Endometrium (tissue), 2 donors: ENCODE measurements around the gene CCDC18.
"Not testable (repeated sequence)": the region's sequence is repeated elsewhere in the genome, so short reads cannot be mapped to it uniquely, and the experiment has no call there.

Source experiments
- FAIRE-seq: peaks from 2 replicates; lab custom pipeline; 2012; peaks lifted over from hg19 to GRCh38; lab: Jason Lieb, UNC
- donor health status: control.
- donor health status: control.

The CCDC18 gene

DNA sequence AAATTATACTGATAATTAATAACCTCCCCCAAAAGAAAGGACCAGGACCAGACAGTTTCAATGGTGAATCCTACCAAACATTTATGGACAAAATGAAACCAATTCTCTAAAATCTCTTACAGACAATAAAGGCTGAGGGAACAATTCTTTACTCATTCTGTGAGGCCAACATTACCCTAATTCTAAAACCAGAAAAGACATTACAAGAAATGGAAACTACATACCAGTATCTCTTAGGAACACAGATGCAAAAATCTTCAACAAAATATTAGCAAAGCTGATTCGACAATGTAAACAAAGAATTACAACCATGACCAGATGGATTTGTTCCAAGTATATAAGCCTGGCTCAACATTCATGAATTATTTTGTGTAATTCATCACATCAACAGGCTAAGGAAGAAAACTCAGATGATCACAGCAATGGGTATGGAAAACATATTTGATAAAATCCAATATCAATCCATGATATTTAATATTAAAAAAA lies 8.9 kb upstream of the CCDC18 start:
- no peak for FAIRE-seq

- FAIRE-seq, result no peak
Measured at GRCh38 chr1:93172778-93173177, 7.7 kb upstream of the CCDC18 start.

DNA sequence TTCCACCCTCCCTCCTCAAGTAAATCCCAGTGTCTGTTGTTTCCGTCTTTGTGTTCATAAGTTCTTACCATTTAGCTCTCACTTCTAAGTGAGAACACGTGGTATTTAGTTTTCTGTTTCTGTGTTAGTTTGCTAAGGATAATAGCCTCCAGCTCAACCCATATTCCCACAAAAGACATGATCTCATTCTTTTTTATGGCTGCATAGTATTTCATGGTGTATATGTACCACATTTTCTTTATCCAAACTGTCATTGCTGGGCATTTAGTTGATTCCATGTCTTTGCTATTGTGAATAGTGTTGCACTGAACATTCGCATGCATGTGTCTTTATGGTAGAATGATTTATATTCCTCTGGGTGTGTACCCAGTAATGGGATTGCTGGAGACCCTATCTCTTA lies 5.9 kb upstream of the CCDC18 start:
- not testable (repeated sequence) for FAIRE-seq

DNA sequence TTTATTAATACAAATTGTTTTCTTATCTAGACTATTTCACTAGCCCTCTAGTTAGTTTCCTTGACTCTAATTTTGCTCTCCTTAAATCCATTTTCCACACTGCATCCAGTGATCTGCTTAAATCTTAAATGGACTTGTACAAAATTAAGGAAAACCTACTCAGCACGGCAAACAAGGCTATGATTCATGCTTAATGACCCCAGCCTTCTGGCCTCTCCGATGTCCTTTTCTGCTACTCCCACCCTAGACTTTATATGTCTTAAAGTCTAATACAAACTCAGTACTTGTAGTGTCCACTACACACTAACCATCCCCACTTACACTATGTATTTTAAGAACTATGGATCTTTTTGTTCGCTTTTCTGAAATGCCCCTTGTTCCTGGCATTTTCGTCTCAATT lies 2.5 kb upstream of the CCDC18 start:
- FAIRE-seq, result no peak

DNA sequence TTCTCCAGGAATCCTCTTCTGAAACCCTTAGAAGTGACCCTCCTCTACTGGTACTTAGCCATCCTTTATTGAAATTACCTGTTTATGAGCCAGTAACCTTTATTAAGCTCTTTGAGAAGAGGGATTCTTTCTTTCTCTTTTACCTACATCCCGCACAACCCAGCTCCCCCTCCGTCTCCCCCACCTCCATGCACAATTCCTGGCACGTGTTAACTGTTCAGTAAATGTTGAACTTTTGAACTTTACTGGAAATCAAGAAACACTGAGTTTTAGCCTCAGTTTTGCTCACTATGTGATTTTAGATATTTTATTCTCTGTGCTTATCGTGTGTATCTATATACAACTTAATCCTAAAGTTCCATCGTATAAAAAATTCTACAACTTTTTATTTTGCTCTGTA lies 2.1 kb upstream of the CCDC18 start:
- no peak for FAIRE-seq

DNA sequence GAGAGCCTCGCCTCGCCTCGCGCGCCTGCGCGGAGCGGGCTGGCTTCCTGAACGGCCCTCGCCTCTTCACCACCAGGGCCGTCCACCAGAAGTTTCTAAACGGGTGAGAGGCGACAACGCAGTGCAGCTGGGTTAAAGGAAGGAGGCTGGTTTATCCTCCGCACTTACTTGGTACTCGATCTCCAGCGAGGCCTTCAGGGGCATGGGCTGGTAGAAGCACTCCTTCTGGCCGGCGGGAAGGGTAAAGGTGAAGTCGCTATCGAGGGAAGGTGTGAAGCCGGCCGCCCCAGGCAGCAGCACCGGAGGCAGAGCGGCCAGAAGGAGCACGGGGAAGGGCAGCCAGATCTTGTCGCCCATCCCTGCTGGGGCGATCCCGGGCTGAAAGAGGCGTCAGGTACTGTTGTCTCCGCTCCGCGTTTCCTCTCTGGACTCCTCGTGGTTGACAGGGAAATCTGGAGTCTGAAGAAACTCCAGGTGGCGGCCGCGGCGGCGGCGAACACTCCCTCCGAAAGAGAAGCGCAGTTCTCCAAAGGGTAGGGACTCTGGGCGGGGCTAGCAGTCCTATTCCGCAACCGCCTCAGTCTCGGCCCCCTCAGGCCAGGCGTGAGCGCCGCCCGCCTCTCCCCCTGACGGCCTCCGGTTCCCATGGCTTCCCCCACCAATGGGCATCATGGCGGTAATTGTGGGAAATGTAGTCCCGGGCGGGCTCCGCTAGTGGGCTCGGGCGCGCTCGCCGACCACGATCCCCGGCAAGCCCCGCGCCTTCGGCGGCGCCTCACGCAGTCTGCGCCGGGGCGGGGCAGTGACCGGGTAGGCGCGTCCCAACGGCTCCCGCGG lies 420 bp upstream of the CCDC18 start, which contains the start of gene TMED5:
Gene TMED5 (minus strand): TSS at position 528 of the 837 bp plus-strand sequence. CDS start 171 bp downstream, at position 357.
- peak; percentile 85 for FAIRE-seq

- no peak for FAIRE-seq
Measured at GRCh38 chr1:93186667-93187066, 6.1 kb downstream of the CCDC18 start.

- FAIRE-seq, result no peak
Measured at GRCh38 chr1:93190432-93190831, 9.9 kb downstream of the CCDC18 start.

- FAIRE-seq, result no peak
Measured at GRCh38 chr1:93194231-93194990, 13.9 kb downstream of the CCDC18 start.

- FAIRE-seq, result no peak
Measured at GRCh38 chr1:93196591-93196990, 16.1 kb downstream of the CCDC18 start.

DNA sequence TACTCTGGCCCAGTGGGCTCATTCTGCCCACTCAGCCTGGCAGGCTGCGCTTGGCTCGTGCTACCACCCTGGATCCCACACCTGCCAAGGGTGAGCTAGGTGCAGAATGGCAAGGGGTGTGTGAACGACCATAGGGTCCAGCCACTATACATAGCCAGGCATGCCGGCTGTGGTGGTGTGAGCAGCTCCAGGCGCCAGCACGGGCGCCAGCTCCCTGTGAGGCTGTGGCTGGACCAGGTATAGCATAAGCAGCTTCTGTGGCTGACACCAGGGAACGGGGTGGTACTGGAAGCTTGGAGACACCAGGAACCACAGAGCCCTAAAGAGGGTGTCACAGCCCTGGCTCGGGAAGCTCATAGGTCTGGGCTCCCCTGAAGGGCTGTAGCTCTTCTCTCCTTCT lies 18.6 kb downstream of the CCDC18 start:
- FAIRE-seq, result no peak

- FAIRE-seq, result no peak
Measured at GRCh38 chr1:93200086-93200620, 19.6 kb downstream of the CCDC18 start.

GRCh38 chr1:93200714-93201113 lies 20.2 kb downstream of the CCDC18 start:
- no peak for FAIRE-seq

DNA sequence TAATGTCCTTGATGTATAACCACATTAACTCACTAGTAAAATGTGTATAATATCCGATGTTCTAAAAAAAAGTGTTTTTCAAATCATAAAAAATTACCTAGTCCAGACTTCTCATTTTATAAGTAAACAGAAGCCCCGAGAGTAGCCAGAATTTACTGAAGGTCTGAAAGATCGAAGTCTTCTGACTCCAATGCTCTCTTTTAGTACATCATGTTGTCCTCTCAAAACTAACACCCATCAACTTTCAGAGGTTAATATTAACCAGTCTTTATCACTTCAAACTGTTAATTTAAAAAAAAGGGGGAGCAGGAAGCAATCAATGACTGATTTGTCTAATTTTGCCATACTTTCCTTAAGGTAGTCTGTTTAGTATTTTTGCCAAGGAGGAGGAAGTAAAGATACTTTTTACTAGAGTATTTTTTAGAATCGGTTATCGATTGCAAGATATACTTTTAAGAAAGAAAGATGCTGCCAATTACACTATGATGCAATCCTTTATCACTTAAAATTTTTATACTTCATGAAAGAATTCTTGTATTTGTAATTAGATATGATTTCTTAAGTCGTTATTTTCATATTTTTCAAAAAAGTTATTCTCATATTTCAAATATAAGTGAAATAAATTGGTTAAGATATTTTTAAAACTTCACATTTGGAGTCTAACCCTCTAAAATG lies 25.5 kb downstream of the CCDC18 start:
- no peak for FAIRE-seq

DNA sequence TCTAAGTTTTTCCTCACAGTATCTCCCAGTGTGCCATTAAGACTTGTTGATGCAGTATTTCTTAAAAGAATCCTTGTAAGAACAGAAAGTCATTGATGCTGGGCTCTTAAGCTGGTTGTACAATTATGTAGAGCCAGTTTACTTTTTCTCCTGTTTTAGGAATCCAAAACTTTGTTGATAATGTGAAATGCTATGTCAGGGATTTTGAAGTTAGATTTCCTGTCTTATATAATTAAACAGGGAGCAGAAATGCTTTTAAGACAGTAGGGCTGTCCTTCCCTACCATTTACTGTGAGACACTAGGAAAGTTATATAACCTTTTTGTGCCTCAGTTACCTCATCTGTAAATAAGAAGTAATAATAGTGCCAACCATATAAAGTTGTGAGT lies 26.0 kb downstream of the CCDC18 start:
- no peak for FAIRE-seq

DNA sequence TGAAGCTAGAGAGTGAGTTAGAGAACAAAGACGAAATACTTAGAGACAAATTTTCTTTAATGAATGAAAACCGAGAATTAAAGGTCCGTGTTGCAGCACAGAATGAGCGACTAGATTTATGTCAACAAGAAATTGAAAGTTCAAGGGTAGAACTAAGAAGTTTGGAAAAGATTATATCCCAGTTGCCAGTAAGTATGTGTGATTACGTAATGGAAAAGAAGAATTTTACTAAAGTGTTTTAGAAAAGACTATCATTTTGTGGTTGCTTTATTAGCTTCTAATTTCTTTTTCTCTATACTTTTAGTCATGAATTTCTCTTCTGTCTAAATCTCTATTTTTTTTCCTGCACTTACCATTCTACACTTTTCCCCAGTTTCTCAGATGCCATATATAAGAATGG lies 26.7 kb downstream of the CCDC18 start:
- no peak for FAIRE-seq

GRCh38 chr1:93215322-93215721 lies 34.8 kb downstream of the CCDC18 start:
- no peak for FAIRE-seq

DNA sequence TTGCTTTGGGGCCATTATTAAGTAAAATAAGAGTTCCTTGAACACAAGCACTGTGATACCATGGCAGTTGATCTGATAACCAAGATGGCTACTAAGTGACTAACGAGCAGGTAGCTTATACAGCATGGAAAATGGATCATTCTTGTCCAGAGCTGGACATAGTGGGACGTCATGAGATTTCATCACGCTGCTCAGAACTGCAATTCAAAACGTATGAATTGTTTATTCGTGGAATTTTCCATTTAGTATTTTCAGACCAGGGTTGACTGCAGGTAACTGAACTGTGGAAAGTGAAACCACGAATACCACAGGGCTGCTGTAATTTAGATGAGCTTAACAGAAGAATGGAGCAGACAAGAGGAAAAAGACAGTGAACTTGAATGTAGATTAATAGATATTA lies 38.9 kb downstream of the CCDC18 start:
- FAIRE-seq, result no peak

DNA sequence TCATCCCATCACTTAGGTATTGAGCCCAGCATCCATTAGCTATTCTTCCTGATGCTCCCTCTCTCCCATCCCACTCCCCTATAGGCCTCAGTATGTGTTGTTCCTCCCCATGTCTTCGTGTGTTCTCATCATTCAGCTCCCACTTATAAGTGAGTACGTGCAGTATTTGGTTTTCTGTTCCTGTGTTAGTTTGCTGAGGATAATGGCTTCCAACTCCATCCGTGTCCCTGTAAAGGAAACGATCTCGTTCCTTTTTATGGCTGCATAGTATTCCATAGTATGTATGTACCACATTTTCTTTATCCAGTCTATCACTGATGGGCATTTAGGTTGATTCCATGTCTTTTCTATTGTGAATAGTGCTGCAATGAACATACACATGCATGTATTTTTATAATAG lies 40.2 kb downstream of the CCDC18 start:
- not testable (repeated sequence) for FAIRE-seq

- FAIRE-seq, result no peak
Measured at GRCh38 chr1:93221913-93222312, 41.4 kb downstream of the CCDC18 start.

- no peak for FAIRE-seq
Measured at GRCh38 chr1:93223023-93223675, 42.6 kb downstream of the CCDC18 start.

GRCh38 chr1:93235261-93235660 lies 54.7 kb downstream of the CCDC18 start:
- FAIRE-seq, result no peak
